Muscle of leg (tissue), 11 donors: ENCODE measurements around the gene UBE2E2. TPM values are rescaled to one million over a fixed set of nuclear protein-coding genes. Genes with fewer than 3 reads are reported as not detected.

ENCODE experiments used
- DNase-seq: peaks from one replicate; pipeline ENCODE4 v3.0.0; 2013
- H3K27ac ChIP-seq: one replicate; pipeline ENCODE4 v1.5.1; 2013; ENCODE audit warnings: mild to moderate bottlenecking, low read length, control low read depth
- H3K27me3 ChIP-seq: one replicate; pipeline ENCODE4 v1.6.1; 2013; ENCODE audit warnings: low read length; ENCODE audit not compliant: control insufficient read depth, insufficient read depth
- H3K36me3 ChIP-seq: one replicate; pipeline ENCODE4 v1.6.1; 2013; ENCODE audit warnings: low read length; ENCODE audit not compliant: control insufficient read depth, insufficient read depth
- H3K4me1 ChIP-seq: one replicate; pipeline ENCODE4 v1.6.1; 2013; ENCODE audit warnings: low read length; ENCODE audit not compliant: control insufficient read depth, insufficient read depth
- H3K4me3 ChIP-seq: one replicate; pipeline ENCODE4 v1.5.1; 2013; ENCODE audit warnings: low read length, control low read depth
- H3K9me3 ChIP-seq: replicated peaks from 2 replicates; pipeline ENCODE4 v1.6.1; 2013; ENCODE audit warnings: low read depth, low read length; ENCODE audit not compliant: control insufficient read depth
- WGBS: methylation state at CpG from one replicate; pipeline ENCODE4 v1.1.5; 2013; ENCODE audit warnings: missing lambda C conversion rate; ENCODE audit not compliant: insufficient coverage; 5-methylcytosine and 5-hydroxymethylcytosine counted together
- polyA plus RNA-seq, 8 donors: library from polyadenylated mRNA; unstranded; fragments of 120-200 nt; gene quantifications; one replicate each; pipeline versions ENCODE4 v1.2.1 to v1.2.3, GENCODE V29; 2013; ENCODE audit warnings: inconsistent platforms in 1 of 8, low replicate concordance in 1 of 8; ENCODE audit not compliant: insufficient read length in 8 of 8, insufficient read depth in 1 of 8
- total RNA-seq: library from RNA; stranded (reverse); fragments of 120-200 nt; gene quantifications from one replicate; pipeline ENCODE4 v1.2.4, GENCODE V29; 2013

The UBE2E2 gene
- total and polyA plus RNA-seq, 9 donors, result 19.2 to 41.4 (median 35.1) TPM

- Histone ChIP-seq H3K27ac (no peak overlapping the region), H3K4me3 (no peak overlapping the region), H3K4me1 (no peaks in the 10 kb centered on the region), H3K27me3 (no peaks in the 10 kb centered on the region), H3K9me3 (no peaks in the 10 kb centered on the region), H3K36me3 (no peaks in the 10 kb centered on the region)
- no peak for DNase-seq
- 54% methylated on average over 3 of the region's 4 CpGs for WGBS
Measured at GRCh38 chr3:23537101-23537551, 334.0 kb downstream of the UBE2E2 start.

GRCh38 chr3:23539185-23539584, 336.1 kb downstream of the UBE2E2 start:
- no peaks in the 10 kb centered on the region for H3K9me3 ChIP-seq
- no peak for DNase-seq
- H3K27ac ChIP-seq, result no peak overlapping the region
- no peaks in the 10 kb centered on the region for H3K4me1 ChIP-seq
- H3K36me3 ChIP-seq, result no peaks in the 10 kb centered on the region
- H3K27me3 ChIP-seq, result no peaks in the 10 kb centered on the region
- H3K4me3 ChIP-seq, result no peak overlapping the region
- WGBS, result no CpG with 5 or more reads among the region's 2 CpGs

DNA sequence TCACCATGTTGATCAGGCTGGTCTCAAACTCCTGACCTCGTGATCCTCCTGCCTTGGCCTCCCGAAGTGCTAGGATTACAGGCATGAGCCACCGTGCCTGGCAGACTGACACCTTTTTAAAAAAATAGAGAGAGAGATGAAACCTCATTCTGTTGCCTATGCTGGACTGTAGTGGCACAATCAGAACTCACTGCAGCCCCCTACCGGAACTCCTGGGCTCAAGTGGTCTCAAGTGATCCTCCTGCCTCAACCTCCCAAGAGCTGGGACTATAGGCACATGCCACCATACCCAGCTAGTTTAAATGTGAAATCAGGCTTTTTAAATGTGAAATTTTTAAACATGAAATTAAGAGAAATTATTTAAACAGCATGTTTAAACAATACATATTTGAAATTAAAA, 337.5 kb downstream of the UBE2E2 start:
- Histone ChIP-seq H3K9me3 (no peaks in the 10 kb centered on the region), H3K4me1 (no peaks in the 10 kb centered on the region), H3K36me3 (no peaks in the 10 kb centered on the region), H3K4me3 (no peak overlapping the region), H3K27ac (no peak overlapping the region), H3K27me3 (no peaks in the 10 kb centered on the region)
- WGBS, result 63% methylated on average over 2 of the region's 4 CpGs
- no peak for DNase-seq

- no peaks in the 10 kb centered on the region for H3K36me3 ChIP-seq
- no peaks in the 10 kb centered on the region for H3K4me1 ChIP-seq
- no CpG with 5 or more reads among the region's 4 CpGs for WGBS
- no peak overlapping the region for H3K4me3 ChIP-seq
- no peak for DNase-seq
- no peak overlapping the region for H3K27ac ChIP-seq
- H3K27me3 ChIP-seq, result no peaks in the 10 kb centered on the region
- no peaks in the 10 kb centered on the region for H3K9me3 ChIP-seq
Measured at GRCh38 chr3:23542079-23542478, 339.0 kb downstream of the UBE2E2 start.

- no peaks in the 10 kb centered on the region for H3K9me3 ChIP-seq
- H3K4me3 ChIP-seq, result no peak overlapping the region
- H3K27ac ChIP-seq, result no peak overlapping the region
- no peaks in the 10 kb centered on the region for H3K4me1 ChIP-seq
- DNase-seq, result no peak
- H3K36me3 ChIP-seq, result no peaks in the 10 kb centered on the region
- WGBS, result no CpG with 5 or more reads among the region's 2 CpGs
- H3K27me3 ChIP-seq, result no peaks in the 10 kb centered on the region
Measured at GRCh38 chr3:23546181-23546580, 343.1 kb downstream of the UBE2E2 start.

GRCh38 chr3:23547905-23548650, 345.0 kb downstream of the UBE2E2 start:
- Histone ChIP-seq H3K4me1 (no peaks in the 10 kb centered on the region), H3K9me3 (no peaks in the 10 kb centered on the region), H3K36me3 (no peaks in the 10 kb centered on the region), H3K27me3 (no peaks in the 10 kb centered on the region), H3K4me3 (no peak overlapping the region), H3K27ac (no peak overlapping the region)
- DNase-seq, result no peak
- 97% methylated on average over 2 of the region's 4 CpGs for WGBS

DNA sequence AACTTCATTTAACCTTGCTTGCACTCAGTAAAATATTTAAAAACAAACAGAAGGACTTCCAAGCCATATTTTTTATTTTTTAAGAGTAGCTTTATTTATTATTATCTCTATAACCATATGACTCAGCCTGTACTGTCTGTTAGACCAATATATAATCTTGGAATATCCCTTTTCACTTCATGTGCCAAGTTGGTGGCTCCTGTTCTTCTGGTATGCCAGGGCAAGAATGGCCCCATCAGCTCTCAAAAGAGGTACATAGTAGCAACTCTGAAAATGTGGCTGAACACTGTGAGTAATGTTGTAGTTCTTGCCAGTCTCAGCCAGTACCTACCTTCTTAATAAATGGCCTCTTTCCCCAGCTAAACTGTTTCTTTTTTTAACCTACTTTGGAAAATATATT, 345.6 kb downstream of the UBE2E2 start:
- H3K36me3 ChIP-seq, result no peaks in the 10 kb centered on the region
- H3K4me1 ChIP-seq, result no peaks in the 10 kb centered on the region
- no peaks in the 10 kb centered on the region for H3K9me3 ChIP-seq
- no peak overlapping the region for H3K4me3 ChIP-seq
- no peaks in the 10 kb centered on the region for H3K27me3 ChIP-seq
- no peak overlapping the region for H3K27ac ChIP-seq
- DNase-seq, result no peak

GRCh38 chr3:23549148-23549910, 346.2 kb downstream of the UBE2E2 start:
- no peaks in the 10 kb centered on the region for H3K4me1 ChIP-seq
- DNase-seq, result no peak
- no peaks in the 10 kb centered on the region for H3K27me3 ChIP-seq
- no peaks in the 10 kb centered on the region for H3K36me3 ChIP-seq
- H3K27ac ChIP-seq, result no peak overlapping the region
- H3K9me3 ChIP-seq, result no peaks in the 10 kb centered on the region
- 93% methylated on average over 3 of the region's 8 CpGs for WGBS
- no peak overlapping the region for H3K4me3 ChIP-seq

DNA sequence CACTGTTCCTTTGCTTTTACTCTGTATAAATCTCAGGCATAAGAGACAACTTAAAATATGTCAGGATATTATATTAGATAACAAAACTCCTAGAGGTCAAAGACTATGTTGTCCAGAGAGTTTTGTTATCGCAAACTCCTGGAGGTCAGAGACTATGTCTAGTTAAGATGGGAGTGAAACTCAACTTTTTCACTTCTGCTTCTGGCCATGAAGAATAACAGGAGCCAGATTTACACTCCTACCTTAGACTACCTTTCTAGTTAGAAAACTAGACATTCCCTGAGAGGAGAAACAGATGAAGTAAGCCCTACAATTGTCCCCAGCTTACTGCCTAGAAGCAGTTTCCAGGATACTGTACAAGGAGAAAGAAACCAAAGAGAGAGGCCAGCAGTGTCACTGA, 347.3 kb downstream of the UBE2E2 start:
- Histone ChIP-seq H3K4me1 (no peaks in the 10 kb centered on the region), H3K4me3 (no peak overlapping the region), H3K27ac (no peak overlapping the region), H3K27me3 (no peaks in the 10 kb centered on the region), H3K9me3 (no peaks in the 10 kb centered on the region), H3K36me3 (no peaks in the 10 kb centered on the region)
- no peak for DNase-seq
- WGBS, result no CpG with 5 or more reads among the region's 1 CpG

GRCh38 chr3:23552506-23552905, 349.4 kb downstream of the UBE2E2 start:
- Histone ChIP-seq H3K27ac (no peak overlapping the region), H3K4me3 (no peak overlapping the region), H3K36me3 (no peaks in the 10 kb centered on the region), H3K4me1 (no peaks in the 10 kb centered on the region), H3K27me3 (no peaks in the 10 kb centered on the region), H3K9me3 (no peaks in the 10 kb centered on the region)
- DNase-seq, result no peak
- WGBS, result no CpG with 5 or more reads among the region's 1 CpG
